HepG2 (cell line): ENCODE results near the gene STRN3. TPM values are rescaled to one million over a fixed set of nuclear protein-coding genes. Genes with fewer than 3 reads are reported as not detected.

Experiments used
- ATAC-seq: fragments of 200-7000 bp; cut with Tn5 transposase; 3 replicates; pipeline ENCODE4 v1.9.1; 2020; ENCODE audit warnings: mild to moderate bottlenecking, moderate library complexity
- BruUV-seq: library from RNA; stranded (reverse); fragments of 400-500 nt; replicated peaks from 2 replicates; lab custom pipeline; 2021; lab: Mats Ljungman, UMichigan
- CTCF ChIA-PET: fragments of 300-600 bp; formaldehyde crosslinking; extraction: SDS; loops from one replicate; lab custom pipeline; 2021; ENCODE audit warnings: low total read pairs, inconsistent platforms, low intra/inter-chr PET ratio; lab: Yijun Ruan, JAX
- POLR2A ChIA-PET: fragments of 350-600 bp; sonication (Branson Sonifier 250); formaldehyde crosslinking; loops from one replicate; lab custom pipeline; 2020; ENCODE audit warnings: antibody characterized with exemption, inconsistent platforms; lab: Yijun Ruan, JAX
- DNase-seq: peaks from one replicate; pipeline ENCODE4 v3.0.0-alpha.2; 2015; ENCODE audit warnings: low spot score
- FAIRE-seq: peaks from 3 replicates; lab custom pipeline; 2011; peaks lifted over from hg19 to GRCh38; lab: Jason Lieb, UNC
- H2AFZ ChIP-seq: one replicate; pipeline ENCODE4 v1.6.1; 2011; ENCODE audit warnings: low read length, inconsistent platforms
- H3K27ac ChIP-seq: fragments of 300-600 bp; 3 replicates; pipeline ENCODE4 v1.8.0; 2011; ENCODE audit warnings: mixed run types, mild to moderate bottlenecking, mixed read lengths, low read length, inconsistent platforms; ENCODE audit not compliant: insufficient read depth; ENCODE audit errors: extremely low read length
- H3K27me3 ChIP-seq, 2 experiments: fragments of 200-600 bp in 1 of 2; 2 replicates in 1 of 2; 3 replicates in 1 of 2; pipeline versions ENCODE4 v1.6.0 to v1.8.0; 2011; ENCODE audit warnings: low read length in 2 of 2, mild to moderate bottlenecking in 2 of 2, moderate library complexity in 2 of 2, inconsistent platforms in 1 of 2; ENCODE audit not compliant: insufficient read depth in 2 of 2, control insufficient read depth in 1 of 2
- H3K36me3 ChIP-seq, 2 experiments: fragments of 200-600 bp in 1 of 2; replicated peaks in 1 of 2; 2 replicates in 1 of 2; 3 replicates in 1 of 2; pipeline versions ENCODE4 v1.5.1 to v1.8.0; 2011; ENCODE audit warnings: low read length in 2 of 2, inconsistent platforms in 1 of 2; ENCODE audit not compliant: insufficient read depth in 2 of 2, control insufficient read depth in 1 of 2
- H3K4me1 ChIP-seq: 2 replicates; pipeline ENCODE4 v1.5.1; 2012; ENCODE audit warnings: low read length, inconsistent platforms; ENCODE audit not compliant: insufficient read depth
- H3K4me2 ChIP-seq: 2 replicates; pipeline ENCODE4 v1.6.0; 2011; ENCODE audit warnings: low read depth, low read length, inconsistent platforms
- H3K4me3 ChIP-seq, 3 experiments: fragments of 200-600 bp in 1 of 3; sonication (generic), shearing (Covaris generic) in 1 of 3; replicated peaks in 1 of 3; 2 replicates each; pipeline ENCODE4 v1.5.1; 2011 to 2016; ENCODE audit warnings: low read length in 3 of 3, inconsistent platforms in 2 of 3, low read depth in 2 of 3, mild to moderate bottlenecking in 2 of 3, control low read depth in 1 of 3, mixed read lengths in 1 of 3; ENCODE audit not compliant: insufficient read depth in 1 of 3
- H3K79me2 ChIP-seq: one replicate; pipeline ENCODE4 v1.6.1; 2011; ENCODE audit warnings: low read length, inconsistent platforms; ENCODE audit not compliant: insufficient read depth
- H3K9ac ChIP-seq: 2 replicates; pipeline ENCODE4 v1.6.0; 2011; ENCODE audit warnings: mild to moderate bottlenecking, low read depth, low read length, inconsistent platforms; ENCODE audit not compliant: insufficient read depth
- H3K9me3 ChIP-seq: 2 replicates; pipeline ENCODE4 v1.5.1; 2012; ENCODE audit warnings: mild to moderate bottlenecking, low read length
- H4K20me1 ChIP-seq: 2 replicates; pipeline ENCODE4 v1.6.0; 2011; ENCODE audit warnings: inconsistent platforms, mild to moderate bottlenecking, low read length, moderate library complexity; ENCODE audit not compliant: insufficient read depth
- ATF7 ChIP-seq, 2 experiments: fragments of 450-650 bp in 1 of 2; sonication (generic) in 1 of 2; formaldehyde crosslinking in 1 of 2; IDR thresholded peaks; 2 replicates each; pipeline versions ENCODE4 v1.4.0 to v1.6.1; 2016 to 2020; ENCODE audit warnings: antibody characterized with exemption in 1 of 2, mild to moderate bottlenecking in 1 of 2, missing genetic modification reagents in 1 of 2
- BORCS8-MEF2B ChIP-seq: sonication (generic); formaldehyde crosslinking; IDR thresholded peaks from 2 replicates; pipeline ENCODE4 v1.8.0; 2022; ENCODE audit warnings: mild to moderate bottlenecking, missing genetic modification reagents
- BRF2 ChIP-seq: sonication (generic); formaldehyde crosslinking; IDR thresholded peaks from 2 replicates; pipeline ENCODE4 v1.8.1; 2022; ENCODE audit warnings: mild to moderate bottlenecking, missing genetic modification reagents
- FOXJ3 ChIP-seq: sonication (generic); formaldehyde crosslinking; IDR thresholded peaks from 2 replicates; pipeline ENCODE4 v1.4.0; 2020; ENCODE audit warnings: missing genetic modification reagents, mild to moderate bottlenecking, borderline replicate concordance
- GABPB1 ChIP-seq: IDR thresholded peaks from 2 replicates; pipeline ENCODE4 v1.6.1; 2016; ENCODE audit warnings: mild to moderate bottlenecking, missing genetic modification reagents, moderate library complexity, missing compliant biosample characterization
- ISX ChIP-seq: sonication (generic); formaldehyde crosslinking; conservative IDR thresholded peaks from 2 replicates; pipeline ENCODE4 v1.5.0; 2020; ENCODE audit warnings: missing genetic modification reagents
- NCOA1 ChIP-seq: sonication (generic); formaldehyde crosslinking; IDR thresholded peaks from 2 replicates; pipeline ENCODE4 v1.9.0; 2021; ENCODE audit warnings: missing genetic modification reagents
- TARDBP ChIP-seq: sonication (generic); formaldehyde crosslinking; IDR thresholded peaks from 2 replicates; pipeline ENCODE4 v1.8.0; 2022; ENCODE audit warnings: mild to moderate bottlenecking, missing genetic modification reagents
- XRCC5 ChIP-seq: fragments of 200-400 bp; formaldehyde crosslinking; optimal IDR thresholded peaks from 2 replicates; pipeline ENCODE3; 2017; ENCODE audit warnings: mild to moderate bottlenecking, low read length
- ZC3H13 ChIP-seq: sonication (generic); formaldehyde crosslinking; IDR thresholded peaks from 2 replicates; pipeline ENCODE4 v1.8.1; 2023; ENCODE audit warnings: mild to moderate bottlenecking, missing genetic modification reagents, moderate library complexity
- ZMAT5 ChIP-seq: sonication (generic); formaldehyde crosslinking; IDR thresholded peaks from 2 replicates; pipeline ENCODE4 v1.5.0; 2020; ENCODE audit warnings: mild to moderate bottlenecking, low read depth, missing genetic modification reagents, borderline replicate concordance
- ZNF251 ChIP-seq: sonication (generic); formaldehyde crosslinking; IDR thresholded peaks from 2 replicates; pipeline ENCODE4 v1.9.0; 2021; ENCODE audit warnings: mild to moderate bottlenecking, missing genetic modification reagents
- ZNF275 ChIP-seq: sonication (generic); formaldehyde crosslinking; IDR thresholded peaks from 2 replicates; pipeline ENCODE4 v1.8.0; 2022; ENCODE audit warnings: missing genetic modification reagents, mild to moderate bottlenecking, inconsistent platforms, borderline replicate concordance
- ZNF281 ChIP-seq: sonication (generic); formaldehyde crosslinking; IDR thresholded peaks from 2 replicates; pipeline ENCODE4 v1.4.0; 2020; ENCODE audit warnings: missing genetic modification reagents, borderline replicate concordance
- ZNF354B ChIP-seq: sonication (generic); formaldehyde crosslinking; IDR thresholded peaks from 2 replicates; pipeline ENCODE4 v1.8.0; 2022; ENCODE audit warnings: mild to moderate bottlenecking, missing genetic modification reagents
- ZNF704 ChIP-seq: sonication (generic); formaldehyde crosslinking; IDR thresholded peaks from 2 replicates; pipeline ENCODE4 v1.8.1; 2023; ENCODE audit warnings: mild to moderate bottlenecking, inconsistent platforms, moderate library complexity, missing genetic modification reagents, borderline replicate concordance
- WGBS: methylation state at CpG from one replicate; pipeline ENCODE4 v1.1.6; 2017; ENCODE audit warnings: low lambda C conversion rate; 5-methylcytosine and 5-hydroxymethylcytosine counted together
- in situ Hi-C: cut with HindIII; loops from 2 replicates; pipeline ENCODE4 v1.10.0; 2017; ENCODE audit warnings: low pct_unique_long_range_greater_than_20kb; ENCODE audit not compliant: extremely low pct_ligation_motif_present
- intact Hi-C: fragments of 100-400 bp; cut with micrococcal nuclease; formaldehyde crosslinking; loops from one replicate; pipeline ENCODE4 v1.10.0; 2022; ENCODE audit not compliant: unreplicated experiment
- polyA plus RNA-seq, 8 experiments: library from polyadenylated mRNA; depleted of rRNA in 3 of 8; stranded (reverse) in 7 of 8; unstranded in 1 of 8; fragments of >200 nt; fragmentation: Illumina TruSeq in 4 of 8; extraction: Trizol in 4 of 8; gene quantifications; 2 replicates each; pipeline versions ENCODE4 v1.2.1 to v1.2.3, GENCODE V29; 2011 to 2016; ENCODE audit warnings: low read depth in 4 of 8, missing spikeins in 1 of 8, mixed read lengths in 1 of 8; ENCODE audit not compliant: insufficient read depth in 1 of 8
- total RNA-seq, 5 experiments: library from RNA; depleted of rRNA; stranded (reverse); fragments of >200 nt; fragmentation: Illumina TruSeq; extraction: Trizol; gene quantifications; 2 replicates each; pipeline ENCODE4 v1.2.3, GENCODE V29; 2016; ENCODE audit warnings: low read depth in 1 of 5

The STRN3 gene
- total and polyA plus RNA-seq, 2 of the 13 experiments (the other 11 are each of a cell fraction or from before 2014, with no cell fraction given): 49.4 to 123 TPM

- TF ChIP-seq ZC3H13 (no peak), XRCC5 (no peak), ZNF251 (no peak), ZNF275 (CRISPR knock-in tag) (no peak)
These were observed 153.6 kb downstream of the STRN3 start (continued) for GRCh38 chr14:30872602-30873001.

- Histone ChIP-seq H3K36me3 (no peaks in the 10 kb centered on the region), H2AFZ (no peak overlapping the region), H3K4me3 (no peak overlapping the region), H3K79me2 (no peaks in the 10 kb centered on the region), H4K20me1 (no peaks in the 10 kb centered on the region), H3K4me1 (peaks cover 18% of the 10 kb centered on the region), H3K4me2 (no peak overlapping the region), H3K9ac (no peak overlapping the region), H3K9me3 (no peaks in the 10 kb centered on the region), H3K27ac (no peak overlapping the region), H3K27me3 (peaks cover 0 to 36% of the 10 kb centered on the region in 2 experiments; a peak in 4 of 5 replicates)
- no peak for DNase-seq
- in situ Hi-C loops (no loop called here), intact Hi-C loops (loop anchor here (10.0 kb wide), 1 partner anchor 315 kb away; the partner anchor contains the start of gene G2E3)
- no TSS peak for BruUV-seq
- 28% methylated on average over 2 of the region's 2 CpGs for WGBS
- ChIA-PET CTCF (no interaction called here), POLR2A (no interaction called here)
- no peak for ATAC-seq
- FAIRE-seq: no peak
- no peak for TF ChIP-seq TARDBP
- TF ChIP-seq BRF2: no peak
- TF ChIP-seq ZNF354B (CRISPR knock-in tag): no peak
- TF ChIP-seq ZMAT5 (CRISPR knock-in tag): no peak
- TF ChIP-seq ZNF704 (CRISPR knock-in tag): no peak
- no peak for TF ChIP-seq ZNF281 (CRISPR knock-in tag)
- no peak for TF ChIP-seq ATF7 (IDR thresholded peaks at IDR 0.05)
- no peak for TF ChIP-seq ATF7 (CRISPR knock-in tag; IDR thresholded peaks at IDR 0.05)
- no peak for TF ChIP-seq BORCS8-MEF2B
- no peak for TF ChIP-seq GABPB1 (CRISPR knock-in tag)
- TF ChIP-seq NCOA1 (CRISPR knock-in tag): no peak
- TF ChIP-seq ISX (CRISPR knock-in tag): no peak
- TF ChIP-seq FOXJ3 (CRISPR knock-in tag): no peak
These were observed 156.5 kb downstream of the STRN3 start for GRCh38 chr14:30869551-30870155.
